ENCODE results near the gene GDAP1L1. TPM values are rescaled to one million over a fixed set of nuclear protein-coding genes. Genes with fewer than 3 reads are reported as not detected.

Gene GDAP1L1
- polyA plus RNA-seq, 1 experiment = not detected

DNA sequence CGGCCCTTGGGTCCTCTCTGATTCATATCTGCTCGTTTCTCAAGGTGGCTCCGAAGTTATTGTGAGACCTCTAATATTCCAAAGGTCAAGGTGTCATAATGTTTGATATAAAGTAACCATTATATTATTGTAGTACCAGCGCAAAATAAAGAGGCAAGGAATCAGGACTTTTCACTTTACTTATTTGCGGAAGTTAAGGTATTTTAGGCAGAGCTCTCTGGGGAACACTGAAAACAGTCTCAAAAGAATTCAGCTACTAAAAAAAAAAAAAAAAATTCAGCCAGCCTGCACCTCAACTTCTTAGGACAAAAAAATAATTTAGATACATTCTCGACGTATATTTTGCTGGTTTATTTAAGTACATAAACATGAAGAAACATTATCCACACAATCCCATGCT, 38.9 kb upstream of the GDAP1L1 start:
- POLR2A ChIA-PET = interaction anchor here (0.6 kb wide), 1 partner anchor 18 kb away, joined by 4 read pairs; no protein-coding TSS in a partner anchor
- CTCF ChIA-PET = interaction anchor here (0.8 to 1.6 kb wide), 3 partner anchors 9 to 18 kb away, joined by 3 to 10 read pairs (median 3); no protein-coding TSS in a partner anchor
- H3K27me3 ChIP-seq (ENCODE audit: control insufficient read depth, insufficient read depth, low read length) = no peaks in the 10 kb centered on the region
- no peak for DNase-seq (ENCODE audit: low read depth)
- H3K4me3 ChIP-seq (ENCODE audit: low read depth, low read length) = peak overlapping the region; percentile 86
- H3K36me3 ChIP-seq (ENCODE audit: control insufficient read depth, insufficient read depth, low read length) = peaks cover 4% of the 10 kb centered on the region; the same call in 1 of the 2 replicates
- TF ChIP-seq, protein P1, sequence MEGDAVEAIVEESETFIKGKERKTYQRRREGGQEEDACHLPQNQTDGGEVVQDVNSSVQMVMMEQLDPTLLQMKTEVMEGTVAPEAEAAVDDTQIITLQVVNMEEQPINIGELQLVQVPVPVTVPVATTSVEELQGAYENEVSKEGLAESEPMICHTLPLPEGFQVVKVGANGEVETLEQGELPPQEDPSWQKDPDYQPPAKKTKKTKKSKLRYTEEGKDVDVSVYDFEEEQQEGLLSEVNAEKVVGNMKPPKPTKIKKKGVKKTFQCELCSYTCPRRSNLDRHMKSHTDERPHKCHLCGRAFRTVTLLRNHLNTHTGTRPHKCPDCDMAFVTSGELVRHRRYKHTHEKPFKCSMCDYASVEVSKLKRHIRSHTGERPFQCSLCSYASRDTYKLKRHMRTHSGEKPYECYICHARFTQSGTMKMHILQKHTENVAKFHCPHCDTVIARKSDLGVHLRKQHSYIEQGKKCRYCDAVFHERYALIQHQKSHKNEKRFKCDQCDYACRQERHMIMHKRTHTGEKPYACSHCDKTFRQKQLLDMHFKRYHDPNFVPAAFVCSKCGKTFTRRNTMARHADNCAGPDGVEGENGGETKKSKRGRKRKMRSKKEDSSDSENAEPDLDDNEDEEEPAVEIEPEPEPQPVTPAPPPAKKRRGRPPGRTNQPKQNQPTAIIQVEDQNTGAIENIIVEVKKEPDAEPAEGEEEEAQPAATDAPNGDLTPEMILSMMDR (IDR thresholded peaks at IDR 0.05; ENCODE audit: insufficient read depth, low read depth, low read length) = no peak

DNA sequence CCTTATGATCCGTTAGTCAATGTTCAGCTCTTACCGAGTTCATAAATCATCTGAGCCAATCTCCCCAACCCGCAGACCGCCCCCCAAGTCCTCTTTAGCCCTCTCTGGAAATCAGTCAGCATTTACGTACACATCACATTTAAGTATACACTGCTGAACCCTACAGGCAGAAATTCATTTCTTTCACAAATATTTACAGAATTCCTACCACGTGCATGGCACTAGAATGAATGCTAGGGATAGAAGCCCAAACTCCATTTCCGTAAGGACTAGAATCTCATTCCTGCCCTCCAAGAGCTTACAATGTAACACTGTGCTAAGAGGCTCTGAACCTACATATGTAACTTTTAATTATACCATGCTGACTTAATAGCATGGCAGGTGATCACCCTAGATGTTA, 38.3 kb upstream of the GDAP1L1 start:
- H3K36me3 ChIP-seq (ENCODE audit: control insufficient read depth, insufficient read depth, low read length) = peaks cover 4% of the 10 kb centered on the region; the same call in 1 of the 2 replicates
- H3K4me3 ChIP-seq (ENCODE audit: low read depth, low read length) = peak overlapping the region; percentile 86
- TF ChIP-seq, protein P1 (IDR thresholded peaks at IDR 0.05; ENCODE audit: insufficient read depth, low read depth, low read length) = peak; percentile 16; the same call in 1 of the 2 replicates
- CTCF ChIA-PET = interaction anchor here (0.8 to 1.8 kb wide), 4 partner anchors 9 to 92 kb away, joined by 3 to 10 read pairs (median 4); no protein-coding TSS in a partner anchor
- DNase-seq (ENCODE audit: low read depth) = no peak
- H3K27me3 ChIP-seq (ENCODE audit: control insufficient read depth, insufficient read depth, low read length) = no peaks in the 10 kb centered on the region
- POLR2A ChIA-PET = no interaction called here

DNA sequence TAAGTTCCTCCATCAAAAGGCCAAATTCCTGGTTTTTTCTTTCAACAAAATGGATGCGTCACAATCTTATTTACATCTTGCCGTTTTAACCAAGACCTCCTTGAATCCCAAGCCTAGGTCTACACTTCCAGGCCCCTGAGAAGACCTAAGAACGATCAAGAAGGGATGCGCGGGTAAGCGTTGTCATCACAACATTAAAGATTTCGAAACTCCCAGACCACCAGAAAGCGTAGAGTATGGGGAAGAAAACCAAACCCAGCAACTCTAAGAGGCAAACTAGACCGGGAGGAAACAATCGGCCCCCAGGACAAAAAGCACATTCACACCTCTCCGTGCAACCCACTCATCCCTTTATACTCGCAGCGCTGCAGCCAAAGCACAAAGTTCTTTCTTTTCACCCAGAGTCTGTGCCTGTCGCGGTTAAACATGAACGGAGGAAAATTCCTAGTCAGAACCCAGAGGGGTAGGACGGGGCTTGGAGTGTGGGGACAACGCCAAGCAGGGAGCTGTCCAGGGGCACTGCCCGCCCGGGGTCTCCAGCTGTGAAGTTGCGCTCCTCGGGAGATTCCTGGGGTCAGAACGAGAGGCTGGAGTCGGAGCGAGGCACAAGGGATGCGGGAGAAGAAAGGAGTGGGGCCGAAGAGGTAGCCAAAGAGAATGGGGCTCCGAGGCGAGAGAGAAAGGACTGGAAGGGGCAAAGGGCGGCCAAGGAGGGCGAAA, 37.3 kb upstream of the GDAP1L1 start:
- Histone ChIP-seq H3K36me3 (ENCODE audit: control insufficient read depth, insufficient read depth, low read length) (peaks cover 2% of the 10 kb centered on the region; the same call in 1 of the 2 replicates), H3K27me3 (ENCODE audit: control insufficient read depth, insufficient read depth, low read length) (no peaks in the 10 kb centered on the region), H3K4me3 (ENCODE audit: low read depth, low read length) (peak overlapping the region; percentile 86)
- DNase-seq (ENCODE audit: low read depth) = no peak
- TF ChIP-seq, protein P1 (IDR thresholded peaks at IDR 0.05; ENCODE audit: insufficient read depth, low read depth, low read length) = no peak
- ChIA-PET POLR2A (no interaction called here), CTCF (interaction anchor here (1.8 kb wide), 1 partner anchor 93 kb away, joined by 5 read pairs; no protein-coding TSS in a partner anchor)

DNA sequence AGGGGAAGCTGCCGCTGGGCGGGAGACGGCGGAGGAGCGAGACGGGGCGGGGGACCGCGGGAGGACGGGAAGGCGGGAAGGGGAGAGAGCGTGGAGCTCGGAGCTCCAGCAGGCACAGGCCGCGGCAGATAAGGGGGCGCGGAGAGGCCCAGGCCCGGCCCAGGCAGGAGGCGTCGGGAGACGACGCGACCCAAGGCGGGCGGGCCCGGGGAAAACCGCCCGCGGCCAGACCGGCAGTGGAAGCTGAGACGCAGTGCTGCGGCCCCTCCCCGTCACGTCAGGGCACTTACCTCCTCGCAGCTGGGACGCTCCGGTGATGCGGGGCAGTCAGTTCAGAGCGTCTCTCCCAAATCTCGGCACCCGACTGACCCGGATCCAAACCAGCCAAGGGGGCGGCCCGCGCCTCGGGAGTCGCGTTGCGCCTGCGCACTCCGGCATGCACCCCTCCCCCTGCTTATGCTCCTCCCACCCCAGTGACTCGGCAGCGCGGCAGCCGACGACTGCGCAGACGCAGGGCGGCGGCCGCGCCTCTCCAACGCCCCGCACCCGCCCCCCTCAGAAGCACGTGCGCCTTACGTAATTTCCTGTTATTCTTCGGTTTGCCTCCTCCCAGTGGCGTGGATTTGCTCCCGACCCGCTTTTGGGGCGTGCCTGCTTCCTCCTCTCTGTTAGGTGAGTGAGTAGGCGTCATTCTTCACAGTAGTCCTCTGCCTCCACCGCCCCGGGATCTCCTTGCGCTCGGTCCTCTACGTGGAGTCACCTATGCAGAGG, 36.5 kb upstream of the GDAP1L1 start, which contains the start of gene OSER1:
Gene OSER1 (minus strand): TSS at position 366 of the 771 bp plus-strand sequence. CDS start 3,814 bp downstream, outside the sequence.
- CTCF ChIA-PET = interaction anchor here (1.8 kb wide), 1 partner anchor 94 kb away, joined by 5 read pairs; no protein-coding TSS in a partner anchor
- peak within 1 kb of the TSS; percentile 86 for H3K4me3 ChIP-seq (ENCODE audit: low read depth, low read length)
- H3K27me3 ChIP-seq (ENCODE audit: control insufficient read depth, insufficient read depth, low read length) = no peaks in the 10 kb centered on the region
- TF ChIP-seq, protein P1 (IDR thresholded peaks at IDR 0.05; ENCODE audit: insufficient read depth, low read depth, low read length) = no peak
- POLR2A ChIA-PET = no interaction called here
- peaks cover 1% of the 10 kb centered on the region; the same call in 1 of the 2 replicates for H3K36me3 ChIP-seq (ENCODE audit: control insufficient read depth, insufficient read depth, low read length)
- peak; percentile 75 for DNase-seq (ENCODE audit: low read depth)

All from BJ (cell line).